HG03571 (cell line): ENCODE measurements around the gene CHURC1.

Experiments
- ATAC-seq: cut with Tn5 transposase; IDR thresholded peaks from one replicate; pipeline ENCODE4 v1.9.1; 2021; ENCODE audit not compliant: unreplicated experiment

CHURC1 gene

GRCh38 chr14:64914237-64915028, at the start of gene CHURC1:
Gene CHURC1, plus strand, starts transcription at chr14:64914455. Its CDS starts 41 bp downstream, at chr14:64914496.
- peak; percentile 93 for ATAC-seq

GRCh38 chr14:64865109-64865508, 49.1 kb upstream of the CHURC1 start:
- ATAC-seq = no peak

- no peak for ATAC-seq
Measured at GRCh38 chr14:64865992-64866391, 48.3 kb upstream of the CHURC1 start.

- no peak for ATAC-seq
Measured at GRCh38 chr14:64867182-64867581, 47.1 kb upstream of the CHURC1 start.

- ATAC-seq = no peak
Measured at GRCh38 chr14:64868379-64868778, 45.9 kb upstream of the CHURC1 start.

GRCh38 chr14:64868841-64869240, 45.4 kb upstream of the CHURC1 start:
- no peak for ATAC-seq

- ATAC-seq = no peak
Measured at GRCh38 chr14:64870160-64870559, 44.1 kb upstream of the CHURC1 start.

- ATAC-seq = no peak
Measured at GRCh38 chr14:64871344-64871743, 42.9 kb upstream of the CHURC1 start.

GRCh38 chr14:64873506-64874219, 40.6 kb upstream of the CHURC1 start:
- ATAC-seq = no peak

GRCh38 chr14:64875350-64875749, 38.9 kb upstream of the CHURC1 start:
- no peak for ATAC-seq

GRCh38 chr14:64877846-64878245, 36.4 kb upstream of the CHURC1 start:
- no peak for ATAC-seq

- no peak for ATAC-seq
Measured at GRCh38 chr14:64878837-64879634, 35.2 kb upstream of the CHURC1 start.

- no peak for ATAC-seq
Measured at GRCh38 chr14:64879635-64880220, 34.5 kb upstream of the CHURC1 start, which contains the start of gene SPTB. Gene SPTB, minus strand, starts transcription at chr14:64879907. Its CDS starts 56,813 bp downstream, at chr14:64823094.

GRCh38 chr14:64880221-64881121, 33.8 kb upstream of the CHURC1 start:
- no peak for ATAC-seq

GRCh38 chr14:64885559-64885958, 28.7 kb upstream of the CHURC1 start:
- ATAC-seq = no peak

- no peak for ATAC-seq
Measured at GRCh38 chr14:64889352-64889751, 24.9 kb upstream of the CHURC1 start.

GRCh38 chr14:64891173-64891838, 22.9 kb upstream of the CHURC1 start:
- no peak for ATAC-seq

GRCh38 chr14:64891839-64892375, 22.3 kb upstream of the CHURC1 start:
- no peak for ATAC-seq

- no peak for ATAC-seq
Measured at GRCh38 chr14:64899958-64900357, 14.3 kb upstream of the CHURC1 start.
